Kidney (tissue), 14 donors: ENCODE measurements around the gene EHD4. TPM values are rescaled to one million over a fixed set of nuclear protein-coding genes. Genes with fewer than 3 reads are reported as not detected.

Source experiments
- DNase-seq, 5 donors: peaks; one replicate each; pipeline ENCODE4 v3.0.0-alpha.2; 2013 to 2020
- FAIRE-seq: peaks from 2 replicates; lab custom pipeline; 2012; peaks lifted over from hg19 to GRCh38; lab: Jason Lieb, UNC
- H3K27ac ChIP-seq, 2 donors: one replicate each; pipeline ENCODE4 v1.7.0; 2013; ENCODE audit warnings: low read depth in 2 of 2, low read length in 2 of 2, inconsistent platforms in 1 of 2
- H3K27me3 ChIP-seq: one replicate; pipeline ENCODE4 v1.7.1; 2013; ENCODE audit warnings: low read length, inconsistent platforms; ENCODE audit not compliant: control insufficient read depth, insufficient read depth
- H3K36me3 ChIP-seq, 3 donors: one replicate each; pipeline versions ENCODE4 v1.7.0 to v1.7.1; 2013; ENCODE audit warnings: low read length in 3 of 3, control low read depth in 1 of 3, inconsistent platforms in 1 of 3; ENCODE audit not compliant: insufficient read depth in 3 of 3, control insufficient read depth in 2 of 3
- H3K4me1 ChIP-seq, 3 donors: one replicate each; pipeline versions ENCODE4 v1.7.0 to v1.7.1; 2013; ENCODE audit warnings: low read length in 3 of 3, inconsistent platforms in 1 of 3, low read depth in 1 of 3; ENCODE audit not compliant: control insufficient read depth in 2 of 3, insufficient read depth in 2 of 3
- H3K4me3 ChIP-seq, 3 donors: one replicate each; pipeline versions ENCODE4 v1.7.0 to v1.8.1; 2013; ENCODE audit warnings: low read length in 3 of 3, control low read depth in 1 of 3, inconsistent platforms in 1 of 3
- H3K9ac ChIP-seq, 3 donors: one replicate each; pipeline versions ENCODE4 v1.7.0 to v1.7.1; 2013; ENCODE audit warnings: low read length in 3 of 3, control low read depth in 1 of 3, inconsistent platforms in 1 of 3
- H3K9me3 ChIP-seq, 3 donors: one replicate each; pipeline versions ENCODE4 v1.7.0 to v1.7.1; 2013; ENCODE audit warnings: low read length in 3 of 3, control low read depth in 1 of 3, inconsistent platforms in 1 of 3; ENCODE audit not compliant: control insufficient read depth in 2 of 3, insufficient read depth in 1 of 3
- CTCF ChIP-seq: IDR thresholded peaks from 3 replicates; pipeline ENCODE4 v1.5.1; 2012; ENCODE audit warnings: mild to moderate bottlenecking, moderate library complexity, borderline replicate concordance; ENCODE audit not compliant: insufficient read depth; ENCODE audit errors: extremely low read depth
- intact Hi-C: fragments of 100-400 bp; cut with DNase I; formaldehyde crosslinking; loops from one replicate; pipeline ENCODE4 v1.11.1; 2022
- polyA plus RNA-seq: library from polyadenylated mRNA; stranded (reverse); fragments of 350-450 nt; fragmentation: Illumina TruSeq; extraction: RNeasy Lipid Tissue Mini Kit (QIAGEN cat#74804); gene quantifications from one replicate; pipeline ENCODE4 v1.2.3, GENCODE V29; 2014; ENCODE audit warnings: low read depth, low replicate concordance; ENCODE audit not compliant: insufficient read depth
- total RNA-seq: library from RNA; stranded (reverse); fragmentation: NEBNext Ultra II Directional; extraction: Animal tissue kit (Norgen Biotek cat#: 25700); gene quantifications from one replicate; pipeline ENCODE4 v1.2.1, GENCODE V29; 2021
- donor health status: control.
- donor health status: control.
- donor health status: control.
- donor health status: control.
- donor health status: control.
- donor health status: DM: yes; HTN: yes; CAD: no.
- donor health status: Normal renal cell carcinoma (clear cell type).

EHD4 gene
- total and polyA plus RNA-seq, 2 donors from 2014 or later: 15.7 to 38.5 TPM

GRCh38 chr15:41918506-41919126, 53.7 kb downstream of the EHD4 start:
- H3K4me3 ChIP-seq: no peak overlapping the region
- DNase-seq (no peak), FAIRE-seq (no peak)
- H3K27me3 ChIP-seq: no peaks in the 10 kb centered on the region
- no peak for TF ChIP-seq CTCF
- H3K9me3 ChIP-seq: peaks cover 0 to 7% (median 0%) of the 10 kb centered on the region in 3 donors
- H3K36me3 ChIP-seq: peaks cover 0 to 12% (median 4%) of the 10 kb centered on the region in 3 donors
- H3K9ac ChIP-seq: no peak overlapping the region
- H3K4me1 ChIP-seq: peaks cover 0 to 28% (median 6%) of the 10 kb centered on the region in 3 donors
- no peak overlapping the region for H3K27ac ChIP-seq
- intact Hi-C loops: no loop called here

GRCh38 chr15:41917767-41918430, 54.5 kb downstream of the EHD4 start:
- intact Hi-C loops: no loop called here
- Histone ChIP-seq H3K36me3 (peaks cover 0 to 12% (median 4%) of the 10 kb centered on the region in 3 donors), H3K4me1 (peaks cover 0 to 28% (median 6%) of the 10 kb centered on the region in 3 donors), H3K9ac (no peak overlapping the region), H3K27ac (no peak overlapping the region), H3K4me3 (no peak overlapping the region), H3K27me3 (no peaks in the 10 kb centered on the region), H3K9me3 (peaks cover 0 to 7% (median 0%) of the 10 kb centered on the region in 3 donors)
- TF ChIP-seq CTCF: no peak
- DNase-seq (no peak), FAIRE-seq (no peak)

GRCh38 chr15:41915255-41915994, 56.9 kb downstream of the EHD4 start:
- Histone ChIP-seq H3K4me1 (peaks cover 0 to 20% (median 5%) of the 10 kb centered on the region in 3 donors), H3K27ac (no peak overlapping the region), H3K4me3 (no peak overlapping the region), H3K27me3 (no peaks in the 10 kb centered on the region), H3K9me3 (no peaks in the 10 kb centered on the region), H3K9ac (peak overlapping the region in 1 of 3 donors; percentile 13), H3K36me3 (peaks cover 0 to 12% (median 4%) of the 10 kb centered on the region in 3 donors)
- DNase-seq: no peak
- no peak for TF ChIP-seq CTCF
- intact Hi-C loops: no loop called here
- no peak for FAIRE-seq
